Heart right ventricle (tissue), 16 donors: ENCODE data around the gene DNTT. TPM values are rescaled to one million over a fixed set of nuclear protein-coding genes. Genes with fewer than 3 reads are reported as not detected.

Experiments
- ATAC-seq, 8 donors: fragments of 200-7000 bp; cut with Tn5 transposase; one replicate each; pipeline ENCODE4 v1.9.1; 2020; ENCODE audit warnings: mild to moderate bottlenecking in 8 of 8, moderate library complexity in 8 of 8, moderate number of reproducible peaks in 1 of 8
- DNase-seq, 2 donors: peaks; one replicate each; pipeline ENCODE4 v3.0.0-alpha.2; 2020
- H3K27ac ChIP-seq, 10 donors: fragments of 200-600 bp; sonication (generic) in 2 of 10; one replicate each; pipeline versions ENCODE4 v1.5.0 to v1.8.0; 2020 to 2022; ENCODE audit warnings: mild to moderate bottlenecking in 3 of 10
- H3K27me3 ChIP-seq, 7 donors: fragments of 200-600 bp; one replicate each; pipeline ENCODE4 v1.8.0; 2021 to 2022; ENCODE audit warnings: mild to moderate bottlenecking in 2 of 7
- H3K36me3 ChIP-seq, 9 donors: fragments of 200-600 bp; sonication (generic) in 1 of 9; one replicate each; pipeline versions ENCODE4 v1.5.0 to v1.8.0; 2020 to 2022; ENCODE audit warnings: mild to moderate bottlenecking in 2 of 9
- H3K4me1 ChIP-seq, 9 donors: fragments of 200-600 bp; sonication (generic) in 1 of 9; one replicate each; pipeline versions ENCODE4 v1.5.0 to v1.8.0; 2020 to 2022; ENCODE audit warnings: mild to moderate bottlenecking in 4 of 9
- H3K4me3 ChIP-seq, 10 donors: fragments of 200-600 bp; sonication (generic) in 2 of 10; one replicate each; pipeline versions ENCODE4 v1.5.0 to v1.8.0; 2020 to 2022; ENCODE audit warnings: mild to moderate bottlenecking in 7 of 10, moderate library complexity in 2 of 10
- H3K9me3 ChIP-seq, 11 donors: fragments of 200-600 bp in 10 of 11; sonication (generic) in 2 of 11; one replicate each; pipeline versions ENCODE4 v1.5.0 to v1.8.0; 2013 to 2022; ENCODE audit warnings: mild to moderate bottlenecking in 2 of 11, control low read depth in 1 of 11, moderate library complexity in 1 of 11
- CTCF ChIP-seq, 9 donors: fragments of 200-600 bp; sonication (generic) in 2 of 9; IDR thresholded peaks; one replicate each; pipeline versions ENCODE4 v1.5.0 to v1.8.0; 2021 to 2022; ENCODE audit warnings: antibody characterized with exemption in 9 of 9, mild to moderate bottlenecking in 5 of 9, moderate library complexity in 1 of 9
- WGBS, 2 donors: extraction: QIAGEN DNeasy Blood & Tissue Kit; methylation state at CpG; one replicate each; pipeline ENCODE4 v1.1.7; 2013; ENCODE audit warnings: inconsistent platforms in 1 of 2; 5-methylcytosine and 5-hydroxymethylcytosine counted together
- intact Hi-C, 10 donors: fragments of 100-400 bp; cut with DNase I; formaldehyde crosslinking; loops; one replicate each; pipeline versions ENCODE4 v1.11.1 to v1.14.2; 2022
- polyA plus RNA-seq, 2 donors: library from polyadenylated mRNA; stranded (reverse); fragments of 200-250 nt; gene quantifications; one replicate each; pipeline ENCODE4 v1.2.3, GENCODE V29; 2013
- total RNA-seq, 10 donors: library from RNA; stranded (reverse); fragmentation: NEBNext Ultra II Directional in 3 of 10; extraction: Animal tissue kit (Norgen Biotek cat#: 25700) in 3 of 10; gene quantifications; one replicate each; pipeline versions ENCODE4 v1.2.1 to v1.2.4, GENCODE V29; 2021 to 2023
- donor health status: Arrhythmogenic right ventricular cardiomyopathy.
- donor health status: ischemic (EF 13 %, LVEDD 7.1; RV severe dilation, severe dysfunction).
- donor health status: healthy with polysubstance abuse.
- donor health status: DM: no; HTN: yes; CAD: no.
- donor health status: DM: no; HTN: no; CAD: no.
- donor health status: ischemic (EF 25% LVEDD 6.9; RV normal size, moderate dysfunction).
- donor health status: ischemic (EF 25% LVEDD 5.7; RV mildly dilated, moderate dysfunction).
- donor health status: healthy.
- donor health status: DM: yes; HTN: yes; CAD: no.
- donor health status: Ischemic cardiomyopathy.
- donor health status: ischemic (EF 35%, LVEDD 5.7; RV mildly dilated, moderate dysfunction).
- donor health status: nonischemic (EF 11% LVEDD 7.7; RV severe dilation, severe dysfunction).
- donor health status: DM: yes; HTN: yes; CAD: no.
- donor health status: PGD.
- donor health status: ischemic (EF 29% LVEDD 5.4; RV normal size, mild dysfunction).
- donor health status: nonischemic (EF 23%, LVEDD 6.1; RV moderate dilation, normal function).

DNTT gene
- total and polyA plus RNA-seq, 12 donors: not detected

DNA sequence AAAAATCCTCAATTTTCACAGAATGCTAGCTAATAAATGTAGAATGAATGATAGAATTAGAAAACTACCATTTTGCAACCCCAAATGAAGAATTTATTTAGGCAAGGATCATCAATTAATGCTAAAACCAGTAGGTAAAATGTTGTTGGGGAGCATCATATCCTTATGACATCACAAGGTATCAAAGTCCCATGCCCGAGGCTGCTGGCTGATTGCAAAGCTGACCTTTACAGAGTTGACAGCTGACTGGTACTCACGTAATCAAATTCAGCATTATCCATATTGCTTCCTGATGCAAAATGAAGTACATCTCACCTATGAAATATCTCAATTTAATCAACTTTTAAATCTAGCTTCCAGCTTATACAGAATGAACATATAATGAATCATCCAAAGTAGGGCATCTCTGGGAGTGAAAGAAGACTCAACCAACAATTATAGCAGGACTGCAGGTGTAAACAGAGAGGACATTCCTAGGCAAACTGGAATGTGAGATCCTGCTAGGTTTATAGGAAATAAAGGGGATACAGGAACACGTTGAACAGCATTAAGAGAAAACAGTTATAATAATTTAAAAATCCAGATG, 22.7 kb upstream of the DNTT start:
- TF ChIP-seq CTCF (IDR thresholded peaks at IDR 0.05): no peak
- Histone ChIP-seq H3K27ac (no peak overlapping the region), H3K4me1 (no peaks in the 10 kb centered on the region), H3K4me3 (no peak overlapping the region), H3K36me3 (no peaks in the 10 kb centered on the region), H3K9me3 (no peaks in the 10 kb centered on the region), H3K27me3 (peaks cover 0 to 21% (median 0%) of the 10 kb centered on the region in 7 donors)
- ATAC-seq: no peak
- intact Hi-C loops: no loop called here
- WGBS, 2 donors: 81 to 89% methylated on average over 3 of the region's 3 CpGs
- DNase-seq: no peak

DNA sequence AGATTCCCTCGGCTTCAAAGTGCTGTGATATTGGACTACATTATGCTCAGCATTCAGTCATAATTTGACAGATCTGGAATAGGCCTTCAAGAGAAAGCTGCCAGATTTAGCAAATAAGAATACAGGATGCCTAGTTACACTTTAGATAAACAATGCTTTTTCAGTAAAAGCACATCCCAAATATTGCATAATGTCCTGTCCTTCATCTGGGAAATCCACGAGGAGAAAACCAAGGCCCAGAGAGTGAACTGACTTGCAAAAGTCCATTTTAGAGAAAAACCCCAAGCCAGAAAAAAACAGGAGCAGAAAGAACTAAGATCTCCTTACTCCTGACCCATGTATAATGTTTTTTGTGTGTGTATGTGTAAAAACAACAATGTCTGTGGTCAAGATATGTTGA, 20.9 kb upstream of the DNTT start:
- WGBS, 2 donors: 61 to 68% methylated on average over 2 of the region's 2 CpGs
- Histone ChIP-seq H3K36me3 (no peaks in the 10 kb centered on the region), H3K9me3 (no peaks in the 10 kb centered on the region), H3K4me1 (peaks cover 0 to 5% (median 0%) of the 10 kb centered on the region in 9 donors), H3K4me3 (no peak overlapping the region), H3K27me3 (peaks cover 0 to 26% (median 3%) of the 10 kb centered on the region in 7 donors), H3K27ac (no peak overlapping the region)
- DNase-seq: no peak
- intact Hi-C loops: no loop called here
- TF ChIP-seq CTCF (IDR thresholded peaks at IDR 0.05): no peak
- ATAC-seq: no peak

DNA sequence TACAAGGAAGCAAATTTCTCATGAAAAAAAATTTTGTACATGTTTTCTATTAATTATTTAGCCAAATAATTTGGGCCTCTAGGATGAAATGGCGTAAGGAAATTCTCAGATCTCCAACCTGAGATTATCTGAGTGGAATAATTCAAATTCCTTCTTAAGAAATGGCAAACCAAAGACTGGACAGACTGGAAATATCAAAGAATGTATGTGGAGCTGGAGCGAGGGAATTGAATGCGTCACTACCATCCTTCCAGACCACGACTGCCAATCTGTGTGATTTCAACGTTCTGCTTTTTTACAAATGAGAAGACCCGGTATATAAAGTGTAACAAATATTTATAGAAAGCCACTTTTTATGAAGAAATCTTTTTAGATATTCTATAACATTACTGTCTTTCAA, 20.5 kb upstream of the DNTT start:
- WGBS, 2 donors: 86 to 88% methylated on average over 6 of the region's 6 CpGs

DNA sequence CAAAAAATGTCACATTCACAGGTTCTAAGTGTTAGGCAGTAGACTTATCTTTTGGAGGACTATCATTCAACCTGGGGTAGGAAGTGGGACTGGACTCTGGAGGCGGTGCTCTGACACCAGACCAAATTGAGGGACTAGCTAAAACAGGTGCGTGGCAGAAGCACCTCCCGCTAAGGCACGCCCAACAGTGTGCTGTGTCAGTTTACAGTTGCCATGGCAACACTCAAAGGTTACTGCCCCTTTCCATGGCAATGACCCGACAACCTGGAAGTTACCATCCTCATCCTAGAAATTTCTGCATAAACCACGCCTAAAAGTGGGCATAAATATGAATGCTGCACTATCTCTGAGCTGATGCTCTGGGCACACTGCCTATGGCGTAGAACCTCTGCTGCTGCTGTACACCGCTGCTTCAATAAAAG, 18.9 kb upstream of the DNTT start:
- DNase-seq (no peak), ATAC-seq (no peak)
- intact Hi-C loops: loop anchor here in 1 of 10 donors (5.0 kb wide), 1 partner anchor 53 kb away; no protein-coding TSS in a partner anchor
- Histone ChIP-seq H3K4me1 (peaks cover 0 to 6% (median 0%) of the 10 kb centered on the region in 9 donors), H3K27ac (no peak overlapping the region), H3K4me3 (no peak overlapping the region), H3K27me3 (peaks cover 0 to 38% (median 12%) of the 10 kb centered on the region in 7 donors), H3K9me3 (no peaks in the 10 kb centered on the region), H3K36me3 (no peaks in the 10 kb centered on the region)
- 70 to 72% methylated on average over 8 of the region's 8 CpGs for WGBS, 2 donors
- no peak for TF ChIP-seq CTCF (IDR thresholded peaks at IDR 0.05)

More for the DNA sequence above, 20.5 kb upstream of the DNTT start:
- no peak overlapping the region for H3K27ac ChIP-seq
- H3K36me3 ChIP-seq: no peaks in the 10 kb centered on the region
- no peak overlapping the region for H3K4me3 ChIP-seq
- no peak for ATAC-seq
- TF ChIP-seq CTCF (IDR thresholded peaks at IDR 0.05): no peak
- H3K4me1 ChIP-seq: peaks cover 0 to 6% (median 0%) of the 10 kb centered on the region in 9 donors
- no peak for DNase-seq
- no peaks in the 10 kb centered on the region for H3K9me3 ChIP-seq
- peaks cover 0 to 26% (median 3%) of the 10 kb centered on the region in 7 donors for H3K27me3 ChIP-seq
- intact Hi-C loops: no loop called here
